22Rv1 (cell line): ENCODE measurements around the gene MT1B.

ENCODE experiments used
- CTCF ChIP-seq: fragments of 450-650 bp; IDR thresholded peaks from 2 replicates; pipeline ENCODE4 v1.5.1; 2017; ENCODE audit warnings: mild to moderate bottlenecking
- ZFX ChIP-seq: fragments of 450-650 bp; IDR thresholded peaks from 2 replicates; pipeline ENCODE4 v1.6.1; 2017; ENCODE audit warnings: antibody characterized with exemption, borderline replicate concordance

- TF ChIP-seq CTCF (no peak), ZFX (no peak)
These were observed 21.6 kb upstream of the MT1B start for GRCh38 chr16:56630134-56630533.
